HTR-8/SVneo (cell line): Measurements from ENCODE around the gene COX7C.
"Not testable (repeated sequence)": the region's sequence is repeated elsewhere in the genome, so short reads cannot be mapped to it uniquely, and the experiment has no call there.

Source experiments
- DNase-seq: peaks from one replicate; pipeline ENCODE4 v3.0.0; 2011; ENCODE audit warnings: low spot score, mixed read lengths; ENCODE audit not compliant: insufficient read length
- FAIRE-seq: peaks from 2 replicates; lab custom pipeline; 2011; peaks lifted over from hg19 to GRCh38; lab: Jason Lieb, UNC

COX7C gene

DNA sequence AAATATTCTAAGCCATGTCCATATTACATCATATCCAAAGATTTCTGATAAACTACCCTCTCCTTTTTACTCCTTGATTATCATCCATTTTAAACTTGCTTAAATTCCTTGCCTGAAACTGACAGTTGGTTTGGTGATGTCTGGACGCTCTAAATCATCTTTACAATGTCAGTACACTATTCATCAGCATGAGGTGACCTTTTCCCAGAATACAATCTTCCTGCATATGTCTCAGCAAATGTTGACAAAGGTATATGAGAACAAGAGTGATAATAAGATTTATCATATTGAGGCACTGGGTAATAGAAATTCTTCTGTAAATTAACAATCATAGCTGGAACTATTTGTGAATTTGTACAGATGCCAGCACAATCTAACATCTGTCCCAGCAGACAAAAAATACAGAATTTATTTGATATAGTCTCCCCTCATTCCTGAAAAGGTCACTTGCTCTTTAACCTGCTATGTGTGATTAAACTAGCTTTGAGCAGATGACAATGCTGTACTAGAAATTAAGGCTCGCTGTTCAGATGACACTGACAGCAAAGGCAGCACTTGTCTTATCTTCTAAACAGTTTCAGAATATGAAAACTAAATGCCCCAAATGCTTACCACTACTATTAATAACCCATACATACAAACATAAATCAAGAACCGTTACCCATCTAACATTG lies 32.2 kb downstream of the COX7C start:
- DNase-seq (no peak), FAIRE-seq (no peak)

DNA sequence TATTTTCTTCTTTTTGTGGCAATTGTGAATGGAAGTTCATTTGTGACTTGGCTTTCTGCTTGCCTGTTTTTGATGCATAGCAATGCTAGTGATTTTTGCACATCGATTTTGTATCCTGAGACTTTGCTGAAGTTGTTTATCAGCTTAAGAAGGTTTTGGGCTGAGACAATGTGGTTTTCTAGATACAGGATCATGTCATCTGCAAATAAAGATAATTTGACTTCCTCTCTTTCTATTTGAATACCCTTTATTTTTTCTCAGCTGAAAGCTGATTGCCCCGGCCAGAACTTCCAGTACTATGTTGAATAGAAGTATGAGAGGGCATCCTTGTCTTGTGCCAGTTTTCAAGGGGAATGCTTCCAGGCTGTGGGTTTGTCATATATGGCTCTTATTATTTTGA lies 43.0 kb downstream of the COX7C start:
- DNase-seq, FAIRE-seq: not testable (repeated sequence)

DNA sequence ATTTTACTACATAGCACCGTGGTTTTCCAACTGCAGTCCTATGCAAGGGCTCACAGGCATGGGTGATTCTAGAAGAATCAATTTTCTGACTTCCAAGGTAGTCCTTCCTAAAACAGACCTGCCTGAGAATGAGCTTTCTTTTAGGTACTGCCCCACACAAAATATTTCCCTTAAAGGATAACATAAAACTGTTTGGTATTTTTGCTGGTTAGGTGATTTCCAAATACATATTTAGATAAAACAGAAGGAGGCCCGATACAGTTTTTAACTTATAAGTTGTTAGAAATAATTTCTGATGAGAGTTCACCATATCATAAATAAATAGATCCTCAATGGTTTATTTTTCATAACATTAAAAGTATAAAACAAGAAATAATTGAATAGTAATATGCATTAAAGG lies 46.4 kb downstream of the COX7C start:
- FAIRE-seq (no peak), DNase-seq (no peak)

DNA sequence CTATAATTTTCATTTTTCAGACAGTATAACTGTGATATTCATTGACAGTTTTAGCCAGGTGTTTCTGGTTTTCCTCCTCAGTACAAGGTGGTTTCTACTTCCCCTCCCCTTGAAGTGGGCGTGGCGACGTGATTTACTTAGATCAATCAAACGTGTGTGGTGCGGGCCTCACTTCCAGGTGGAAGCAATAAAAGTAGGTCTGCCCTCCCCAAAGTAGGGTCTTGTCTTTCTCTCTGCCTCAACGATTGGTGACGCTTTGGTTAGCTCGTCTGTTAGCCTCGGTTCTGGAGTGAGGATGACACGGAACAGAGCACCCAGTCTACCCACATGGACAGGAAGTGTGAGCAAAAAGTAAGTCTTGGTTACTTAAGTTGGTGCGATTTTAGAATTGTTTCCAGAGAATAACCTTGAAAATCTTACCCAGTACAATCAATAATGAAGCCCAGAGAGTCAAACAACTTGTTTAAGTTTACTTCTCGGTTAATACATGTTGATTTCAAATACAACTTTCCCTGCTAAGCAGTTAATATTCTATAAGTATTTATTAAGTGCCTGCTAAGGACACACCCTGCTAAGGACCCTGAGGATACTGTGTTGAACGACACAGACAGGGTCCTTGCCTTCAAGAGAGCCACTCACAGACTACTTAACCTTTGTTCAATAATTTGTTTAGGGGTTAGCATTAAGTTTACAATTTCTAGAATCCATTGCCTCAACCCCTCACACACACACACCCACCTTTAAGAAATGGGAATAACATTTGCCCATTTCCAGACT lies 48.4 kb downstream of the COX7C start:
- DNase-seq: no peak
- no peak for FAIRE-seq

DNA sequence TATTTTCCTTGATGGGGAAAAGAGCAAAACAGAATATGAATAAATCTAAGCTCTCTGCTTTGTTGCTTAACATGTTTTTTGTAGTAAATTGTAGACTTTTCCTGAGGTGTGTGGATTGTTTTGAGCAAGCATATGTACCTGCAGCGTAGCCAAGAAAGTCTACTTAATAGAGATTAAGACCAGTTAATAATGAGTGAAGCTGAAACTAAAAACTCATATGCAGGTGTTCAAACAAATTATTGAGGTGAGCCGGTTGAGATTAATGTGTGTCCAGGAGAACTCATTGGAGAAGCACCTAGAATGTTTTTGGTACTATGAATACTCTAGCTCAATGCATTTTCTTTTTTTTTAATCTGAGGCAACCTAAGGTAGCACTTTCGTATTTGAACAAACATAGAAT lies 49.2 kb downstream of the COX7C start:
- DNase-seq: no peak
- FAIRE-seq: no peak
